ENCODE data around the gene ZBTB8A. TPM values are rescaled to one million over a fixed set of nuclear protein-coding genes. Genes with fewer than 3 reads are reported as not detected.

The ZBTB8A gene
- total and polyA plus RNA-seq, 2 of the 8 experiments (the other 6 are each of a cell fraction or from before 2014, with no cell fraction given): 2.9 to 10.4 TPM

GRCh38 chr1:32516402-32516801 is 22.8 kb upstream of the ZBTB8A start:
- Histone ChIP-seq H3K9me3 (ENCODE audit: insufficient read depth in 2 of 2, low read depth in 1 of 2, low read length in 1 of 2) (no peaks in the 10 kb centered on the region), H2BK5ac (ENCODE audit: low read depth, low read length) (no peak overlapping the region), H3K56ac (replicated peaks; ENCODE audit: insufficient read length, low read depth, low read length) (no peak overlapping the region), H2BK12ac (ENCODE audit: low read depth, low read length) (no peak overlapping the region), H3K9ac (replicated peaks in 1 of 4; ENCODE audit: extremely low read depth in 1 of 4, low read depth in 3 of 4, low read length in 3 of 4) (no peak overlapping the region), H2BK15ac (ENCODE audit: low read length) (no peak overlapping the region), H3K4me1 (replicated peaks in 1 of 4; ENCODE audit: control insufficient read depth in 3 of 4, insufficient read depth in 4 of 4, low read length in 3 of 4) (no peaks in the 10 kb centered on the region), H3K4me2 (ENCODE audit: insufficient read depth in 1 of 2, low read depth in 2 of 2, low read length in 2 of 2) (no peak overlapping the region), H3K23ac (ENCODE audit: insufficient read length) (no peak overlapping the region), H3K27ac (ENCODE audit: low read depth, low read length) (no peak overlapping the region), H2AK5ac (ENCODE audit: low read depth, low read length) (no peak overlapping the region), H3K18ac (ENCODE audit: extremely low read depth, low read length) (no peak overlapping the region), H3K27me3 (replicated peaks in 1 of 4; ENCODE audit: control insufficient read depth in 3 of 4, extremely low read depth in 1 of 4, insufficient read depth in 3 of 4, low read length in 3 of 4) (no peaks in the 10 kb centered on the region), H4K91ac (replicated peaks; ENCODE audit: insufficient read length, low read length) (no peak overlapping the region), H4K5ac (ENCODE audit: insufficient read length, low read depth, low read length) (no peak overlapping the region), H3K36me3 (ENCODE audit: control insufficient read depth in 2 of 4, insufficient read depth in 4 of 4, low read length in 3 of 4) (no peaks in the 10 kb centered on the region), H4K8ac (ENCODE audit: extremely low read depth, insufficient read depth, low read length) (no peak overlapping the region), H3K14ac (ENCODE audit: insufficient read length) (no peak overlapping the region), H2BK120ac (replicated peaks; ENCODE audit: low read depth, low read length) (no peak overlapping the region), H3K79me1 (ENCODE audit: low read depth, low read length) (no peaks in the 10 kb centered on the region), H4K20me1 (replicated peaks in 1 of 2; ENCODE audit: control insufficient read depth in 1 of 2, insufficient read depth in 2 of 2, low read length in 2 of 2) (no peaks in the 10 kb centered on the region), H3K23me2 (ENCODE audit: low read depth, low read length) (no peaks in the 10 kb centered on the region), H2BK20ac (ENCODE audit: low read length) (no peak overlapping the region), H3K79me2 (ENCODE audit: control insufficient read depth in 1 of 2, insufficient read depth in 2 of 2, low read length in 2 of 2) (no peaks in the 10 kb centered on the region), H3K4ac (replicated peaks; ENCODE audit: insufficient read length, low read depth, low read length) (no peak overlapping the region), H2AFZ (ENCODE audit: low read length) (no peak overlapping the region), H3K4me3 (ENCODE audit: extremely low read depth in 1 of 4, insufficient read depth in 2 of 4, low read depth in 3 of 4, low read length in 4 of 4) (no peak overlapping the region)
- WGBS, 2 experiments (ENCODE audit: extremely low coverage in 1 of 2, insufficient coverage in 1 of 2, insufficient read length in 1 of 2, insufficient replicate concordance in 2 of 2, low coverage in 1 of 2, low lambda C conversion rate in 2 of 2, missing lambda C conversion rate in 1 of 2): 82% methylated on average over 5 of the region's 5 CpGs; no CpG with 5 or more reads in 1 of the 2 experiments
- TF ChIP-seq RBBP5 (IDR thresholded peaks at IDR 0.05; ENCODE audit: borderline replicate concordance, low read depth, low read length) (no peak), BRCA1 (IDR thresholded peaks at IDR 0.05; ENCODE audit: low read depth, low read length) (no peak), SIX5 (IDR thresholded peaks at IDR 0.05; ENCODE audit: low read depth, low read length) (no peak), KDM5A (IDR thresholded peaks at IDR 0.05; ENCODE audit: low read length) (no peak), POLR2AphosphoS5 (IDR thresholded peaks at IDR 0.05; ENCODE audit: low read depth, low read length) (no peak), KDM4A (IDR thresholded peaks at IDR 0.05; ENCODE audit: low read depth, low read length, severe bottlenecking) (no peak), SRF (IDR thresholded peaks at IDR 0.05; ENCODE audit: low read depth, low read length) (no peak), YY1 (IDR thresholded peaks at IDR 0.05; ENCODE audit: low read depth, low read length) (no peak), JUND (IDR thresholded peaks at IDR 0.05; ENCODE audit: low read length) (no peak), NRF1 (IDR thresholded peaks at IDR 0.05; ENCODE audit: low read depth, low read length) (no peak), PHF8 (conservative IDR thresholded peaks at IDR 0.05; ENCODE audit: low read depth, low read length) (no peak), POU5F1 (IDR thresholded peaks at IDR 0.05; ENCODE audit: low read depth, low read length) (no peak), ATF3 (IDR thresholded peaks at IDR 0.05; ENCODE audit: insufficient read depth, low read depth, low read length) (no peak), HDAC6 (IDR thresholded peaks at IDR 0.05; ENCODE audit: low read depth, low read length) (no peak)
- FAIRE-seq (no peak), DNase-seq (ENCODE audit: low read depth in 1 of 2, low spot score in 2 of 2) (no peak)
- ChIA-PET CTCF (ENCODE audit: partially characterized antibody) (no interaction called here), POLR2A (ENCODE audit: partially characterized antibody) (interaction anchor here (1.4 kb wide), 1 partner anchor 22 kb away, joined by 4 read pairs; the partner anchor contains the start of gene ZBTB8A)
